Fibroblast of lung (primary cell): Measurements from ENCODE around the gene NME1. TPM values are rescaled to one million over a fixed set of nuclear protein-coding genes. Genes with fewer than 3 reads are reported as not detected.

Experiments
- DNase-seq, 2 donors: peaks; one replicate each; pipeline versions ENCODE4 v3.0.0 to v3.0.0-alpha.2; 2010; ENCODE audit warnings: low read depth in 2 of 2
- H2AFZ ChIP-seq: 2 replicates; pipeline ENCODE4 v1.5.1; 2012; ENCODE audit warnings: low read length, control low read depth, inconsistent platforms
- H3K27ac ChIP-seq: 2 replicates; pipeline ENCODE4 v1.5.1; 2011; ENCODE audit warnings: low read length, control low read depth; ENCODE audit not compliant: insufficient read depth
- H3K27me3 ChIP-seq: 2 replicates; pipeline ENCODE4 v1.5.1; 2011; ENCODE audit warnings: mild to moderate bottlenecking, low read length; ENCODE audit not compliant: control insufficient read depth, insufficient read depth
- H3K36me3 ChIP-seq: 2 replicates; pipeline ENCODE4 v1.5.1; 2011; ENCODE audit warnings: low read length; ENCODE audit not compliant: control insufficient read depth, insufficient read depth
- H3K4me1 ChIP-seq: 2 replicates; pipeline ENCODE4 v1.5.1; 2011; ENCODE audit warnings: low read length; ENCODE audit not compliant: control insufficient read depth, insufficient read depth; ENCODE audit errors: extremely low read depth
- H3K4me2 ChIP-seq: 2 replicates; pipeline ENCODE4 v1.5.1; 2011; ENCODE audit warnings: low read length, control low read depth; ENCODE audit not compliant: insufficient read depth; ENCODE audit errors: extremely low read depth
- H3K4me3 ChIP-seq, 4 experiments: fragments of 200-600 bp in 1 of 4; sonication (generic) in 1 of 4; replicated peaks in 1 of 4; 2 replicates each; pipeline ENCODE4 v1.5.1; 2011 to 2016; ENCODE audit warnings: low read length in 4 of 4, low read depth in 3 of 4, mild to moderate bottlenecking in 3 of 4, control low read depth in 2 of 4, inconsistent platforms in 1 of 4, mixed read lengths in 1 of 4; ENCODE audit not compliant: insufficient read depth in 1 of 4; ENCODE audit errors: control extremely low read depth in 1 of 4
- H3K79me2 ChIP-seq: 2 replicates; pipeline ENCODE4 v1.5.1; 2012; ENCODE audit warnings: mild to moderate bottlenecking, low read length, inconsistent platforms; ENCODE audit not compliant: control insufficient read depth, insufficient read depth
- H3K9ac ChIP-seq: 2 replicates; pipeline ENCODE4 v1.5.1; 2011; ENCODE audit warnings: mild to moderate bottlenecking, low read length, control low read depth; ENCODE audit not compliant: insufficient read depth
- H3K9me3 ChIP-seq: 2 replicates; pipeline ENCODE4 v1.5.1; 2012; ENCODE audit warnings: low read depth, low read length; ENCODE audit not compliant: control insufficient read depth, insufficient read depth
- H4K20me1 ChIP-seq: 2 replicates; pipeline ENCODE4 v1.5.1; 2011; ENCODE audit warnings: low read length; ENCODE audit not compliant: control insufficient read depth, insufficient read depth; ENCODE audit errors: extremely low read depth
- EZH2 ChIP-seq: IDR thresholded peaks from 2 replicates; pipeline ENCODE4 v1.5.1; 2012; ENCODE audit warnings: low read length, control low read depth, mild to moderate bottlenecking; ENCODE audit errors: missing control alignments
- polyA plus RNA-seq, 2 donors: library from polyadenylated mRNA; depleted of rRNA in 1 of 2; stranded (reverse) in 1 of 2; unstranded in 1 of 2; fragments of >200 nt; gene quantifications; 2 replicates each; pipeline ENCODE4 v1.2.1, GENCODE V29; 2011 to 2012; ENCODE audit warnings: missing spikeins in 1 of 2
- total RNA-seq: library from RNA; depleted of rRNA; stranded (reverse); fragments of >200 nt; gene quantifications from 2 replicates; pipeline ENCODE4 v1.2.1, GENCODE V29; 2014
- TF ChIP-seq, protein P1 (sequence below), 2 donors: IDR thresholded peaks in 1 of 2; conservative IDR thresholded peaks in 1 of 2; 1 replicate in 1 of 2; 2 replicates in 1 of 2; pipeline ENCODE4 v1.5.1; 2011 to 2012; ENCODE audit warnings: low read length in 2 of 2, control low read depth in 1 of 2, inconsistent platforms in 1 of 2, low read depth in 1 of 2, mild to moderate bottlenecking in 1 of 2

Gene NME1
- total and polyA plus RNA-seq, 2 donors (not counting 1 experiment from before 2014, with no cell fraction given): 108 to 220 TPM

GRCh38 chr17:51115179-51115578 is 38.2 kb upstream of the NME1 start:
- no peaks in the 10 kb centered on the region for H3K9me3 ChIP-seq
- H3K4me3 ChIP-seq: no peak overlapping the region
- H3K4me1 ChIP-seq: peaks cover 5% of the 10 kb centered on the region
- no peak for DNase-seq
- H3K9ac ChIP-seq: no peak overlapping the region
- H3K27ac ChIP-seq: no peak overlapping the region
- no peaks in the 10 kb centered on the region for H3K27me3 ChIP-seq
- no peak for TF ChIP-seq EZH2
- TF ChIP-seq, protein P1, sequence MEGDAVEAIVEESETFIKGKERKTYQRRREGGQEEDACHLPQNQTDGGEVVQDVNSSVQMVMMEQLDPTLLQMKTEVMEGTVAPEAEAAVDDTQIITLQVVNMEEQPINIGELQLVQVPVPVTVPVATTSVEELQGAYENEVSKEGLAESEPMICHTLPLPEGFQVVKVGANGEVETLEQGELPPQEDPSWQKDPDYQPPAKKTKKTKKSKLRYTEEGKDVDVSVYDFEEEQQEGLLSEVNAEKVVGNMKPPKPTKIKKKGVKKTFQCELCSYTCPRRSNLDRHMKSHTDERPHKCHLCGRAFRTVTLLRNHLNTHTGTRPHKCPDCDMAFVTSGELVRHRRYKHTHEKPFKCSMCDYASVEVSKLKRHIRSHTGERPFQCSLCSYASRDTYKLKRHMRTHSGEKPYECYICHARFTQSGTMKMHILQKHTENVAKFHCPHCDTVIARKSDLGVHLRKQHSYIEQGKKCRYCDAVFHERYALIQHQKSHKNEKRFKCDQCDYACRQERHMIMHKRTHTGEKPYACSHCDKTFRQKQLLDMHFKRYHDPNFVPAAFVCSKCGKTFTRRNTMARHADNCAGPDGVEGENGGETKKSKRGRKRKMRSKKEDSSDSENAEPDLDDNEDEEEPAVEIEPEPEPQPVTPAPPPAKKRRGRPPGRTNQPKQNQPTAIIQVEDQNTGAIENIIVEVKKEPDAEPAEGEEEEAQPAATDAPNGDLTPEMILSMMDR (conservative IDR thresholded peaks at IDR 0.05 in 1 of 2, IDR thresholded peaks at IDR 0.05 in 1 of 2; ENCODE audit: low read depth in 1 of 2, low read length in 2 of 2): no peak
- no peaks in the 10 kb centered on the region for H3K36me3 ChIP-seq
- peaks cover 83% of the 10 kb centered on the region for H3K79me2 ChIP-seq
- H3K4me2 ChIP-seq: no peak overlapping the region
- H4K20me1 ChIP-seq: no peaks in the 10 kb centered on the region
- H2AFZ ChIP-seq: no peak overlapping the region

- H4K20me1 ChIP-seq: no peaks in the 10 kb centered on the region
These were observed 34.8 kb upstream of the NME1 start for GRCh38 chr17:51118330-51119195.

More at GRCh38 chr17:51118330-51119195, 34.8 kb upstream of the NME1 start:
- Histone ChIP-seq H3K27ac (no peak overlapping the region), H3K36me3 (no peaks in the 10 kb centered on the region), H3K4me1 (peaks cover 7% of the 10 kb centered on the region), H3K4me2 (peak overlapping the region; percentile 95), H2AFZ (no peak overlapping the region), H3K4me3 (peak overlapping the region; percentile 74 to 99 (median 92)), H3K9me3 (no peaks in the 10 kb centered on the region), H3K27me3 (no peaks in the 10 kb centered on the region), H3K79me2 (peaks cover 62% of the 10 kb centered on the region), H3K9ac (no peak overlapping the region)
- no peak for TF ChIP-seq EZH2
- TF ChIP-seq, protein P1 (conservative IDR thresholded peaks at IDR 0.05 in 1 of 2, IDR thresholded peaks at IDR 0.05 in 1 of 2; ENCODE audit: low read depth in 1 of 2, low read length in 2 of 2): no peak
- DNase-seq: no peak
